ENCODE results near the gene MAPK6.
A peak's percentile ranks its signal among the peaks of the same experiment; 100 is the strongest.
"Not testable (repeated sequence)": the region's sequence is repeated elsewhere in the genome, so short reads cannot be mapped to it uniquely, and the experiment has no call there.

Gene MAPK6

GRCh38 chr15:52011711-52012144, 7.3 kb upstream of the MAPK6 start:
- DNase-seq, result peak; percentile 17

GRCh38 chr15:52012210-52012609, 6.8 kb upstream of the MAPK6 start:
- DNase-seq, result no peak

- DNase-seq, result no peak
These were observed 5.7 kb upstream of the MAPK6 start for GRCh38 chr15:52013151-52013791.

GRCh38 chr15:52014616-52015015, 4.4 kb upstream of the MAPK6 start:
- DNase-seq, result no peak

- no peak for DNase-seq
These were observed 2.7 kb upstream of the MAPK6 start for GRCh38 chr15:52016316-52016715.

- DNase-seq, result no peak
These were observed 775 bp upstream of the MAPK6 start for GRCh38 chr15:52018244-52018643.

- peak; percentile 83 for DNase-seq
These were observed 588 bp downstream of the MAPK6 start for GRCh38 chr15:52019394-52020220.

GRCh38 chr15:52020221-52021085, 1.4 kb downstream of the MAPK6 start:
- no peak for DNase-seq

GRCh38 chr15:52021128-52021671, 2.2 kb downstream of the MAPK6 start:
- DNase-seq, result peak; percentile 57

GRCh38 chr15:52021892-52022540, 3.0 kb downstream of the MAPK6 start:
- no peak for DNase-seq

GRCh38 chr15:52023169-52023922, 4.3 kb downstream of the MAPK6 start:
- DNase-seq, result no peak

- no peak for DNase-seq
These were observed 9.5 kb downstream of the MAPK6 start for GRCh38 chr15:52028431-52029093.

GRCh38 chr15:52030010-52030409, 11.0 kb downstream of the MAPK6 start:
- DNase-seq, result no peak

- no peak for DNase-seq
These were observed 12.5 kb downstream of the MAPK6 start for GRCh38 chr15:52031556-52031955.

GRCh38 chr15:52037889-52038505, 19.0 kb downstream of the MAPK6 start:
- DNase-seq, result no peak

- DNase-seq, result no peak
These were observed 21.1 kb downstream of the MAPK6 start for GRCh38 chr15:52039925-52040781.

GRCh38 chr15:52042051-52042851, 23.2 kb downstream of the MAPK6 start:
- peak; percentile 11 for DNase-seq

- DNase-seq, result not testable (repeated sequence)
These were observed 26.8 kb downstream of the MAPK6 start for GRCh38 chr15:52045795-52046298.

- not testable (repeated sequence) for DNase-seq
These were observed 27.5 kb downstream of the MAPK6 start for GRCh38 chr15:52046552-52046951.

All from NCI-H82 (cell line).